Tibial nerve (tissue), 4 donors: ENCODE measurements around the gene GALNT13. TPM values are rescaled to one million over a fixed set of nuclear protein-coding genes. Genes with fewer than 3 reads are reported as not detected.

Experiments
- DNase-seq, 2 donors: peaks; one replicate each; pipeline ENCODE4 v3.0.0-alpha.2; 2019; ENCODE audit warnings: low spot score in 2 of 2
- H3K27ac ChIP-seq, 4 donors: fragments of 200-600 bp; sonication (generic) in 3 of 4; one replicate each; pipeline ENCODE4 v1.5.1; 2017 to 2019; ENCODE audit warnings: mild to moderate bottlenecking in 1 of 4
- H3K27me3 ChIP-seq, 2 donors: fragments of 200-600 bp; sonication (generic) in 1 of 2; one replicate each; pipeline versions ENCODE4 v1.5.1 to v1.6.0; 2017 to 2019
- H3K36me3 ChIP-seq, 3 donors: fragments of 200-600 bp; sonication (generic); one replicate each; pipeline ENCODE4 v1.5.1; 2018 to 2019
- H3K4me1 ChIP-seq, 4 donors: fragments of 200-600 bp; sonication (generic) in 3 of 4; one replicate each; pipeline ENCODE4 v1.5.1; 2017 to 2019
- H3K4me3 ChIP-seq, 4 donors: fragments of 200-600 bp; sonication (generic) in 3 of 4; one replicate each; pipeline ENCODE4 v1.5.1; 2017 to 2019; ENCODE audit warnings: mild to moderate bottlenecking in 1 of 4, moderate library complexity in 1 of 4
- H3K9me3 ChIP-seq, 4 donors: fragments of 200-600 bp; sonication (generic) in 3 of 4; one replicate each; pipeline ENCODE4 v1.5.1; 2017 to 2019
- CTCF ChIP-seq, 5 experiments: fragments of 200-600 bp in 3 of 5; fragments of 450-650 bp in 2 of 5; sonication (generic) in 3 of 5; IDR thresholded peaks; one replicate each; pipeline ENCODE4 v1.5.1; 2016 to 2019; ENCODE audit warnings: antibody characterized with exemption in 5 of 5, mild to moderate bottlenecking in 3 of 5, moderate library complexity in 2 of 5
- EP300 ChIP-seq, 2 donors: sonication (generic); formaldehyde crosslinking; IDR thresholded peaks; one replicate each; pipeline ENCODE4 v1.6.1; 2017; ENCODE audit warnings: antibody characterized with exemption in 2 of 2, mild to moderate bottlenecking in 1 of 2
- POLR2A ChIP-seq, 2 donors: fragments of 450-650 bp; IDR thresholded peaks; one replicate each; pipeline ENCODE4 v1.6.1; 2017; ENCODE audit warnings: antibody characterized with exemption in 2 of 2, mild to moderate bottlenecking in 2 of 2, moderate library complexity in 2 of 2
- WGBS, 2 donors: methylation state at CpG; one replicate each; pipeline ENCODE4 v1.1.5; 2018; 5-methylcytosine and 5-hydroxymethylcytosine counted together
- total RNA-seq, 4 donors: library from RNA; depleted of rRNA; stranded (reverse); fragments of >200 nt; gene quantifications; one replicate each; pipeline ENCODE4 v1.1.0, GENCODE V29; 2016

Gene GALNT13
- total RNA-seq, 4 donors from 2014 or later = under 0.01 to 3.1 (median 1.3) TPM; not detected in 1

- H3K27me3 ChIP-seq = no peaks in the 10 kb centered on the region
- H3K4me3 ChIP-seq = no peak overlapping the region
- no peak for DNase-seq
- no peak overlapping the region for H3K27ac ChIP-seq
- no peaks in the 10 kb centered on the region for H3K9me3 ChIP-seq
- TF ChIP-seq CTCF (IDR thresholded peaks at IDR 0.05) = no peak
- no peak for TF ChIP-seq EP300 (IDR thresholded peaks at IDR 0.05)
- TF ChIP-seq POLR2A (IDR thresholded peaks at IDR 0.05) = no peak
- 68 to 76% methylated on average over 2 of the region's 2 CpGs for WGBS, 2 donors
- H3K4me1 ChIP-seq = no peaks in the 10 kb centered on the region
- H3K36me3 ChIP-seq = no peaks in the 10 kb centered on the region
These were observed 576.2 kb downstream of the GALNT13 start for GRCh38 chr2:154447727-154448418.

- WGBS, 2 donors = 74 to 78% methylated on average over 6 of the region's 6 CpGs
- H3K27me3 ChIP-seq = no peaks in the 10 kb centered on the region
- H3K27ac ChIP-seq = no peak overlapping the region
- peaks cover 0 to 2% (median 0%) of the 10 kb centered on the region in 4 donors for H3K4me1 ChIP-seq
- no peaks in the 10 kb centered on the region for H3K36me3 ChIP-seq
- no peaks in the 10 kb centered on the region for H3K9me3 ChIP-seq
- no peak overlapping the region for H3K4me3 ChIP-seq
- DNase-seq = no peak
- TF ChIP-seq CTCF (IDR thresholded peaks at IDR 0.05) (no peak), POLR2A (IDR thresholded peaks at IDR 0.05) (no peak), EP300 (IDR thresholded peaks at IDR 0.05) (no peak)
These were observed 578.4 kb downstream of the GALNT13 start for GRCh38 chr2:154449951-154450658.

- H3K36me3 ChIP-seq = no peaks in the 10 kb centered on the region
- H3K9me3 ChIP-seq = no peaks in the 10 kb centered on the region
- H3K27me3 ChIP-seq = no peaks in the 10 kb centered on the region
- H3K4me3 ChIP-seq = no peak overlapping the region
- peaks cover 0 to 17% (median 0%) of the 10 kb centered on the region in 4 donors for H3K4me1 ChIP-seq
- 45 to 47% methylated on average over 2 of the region's 2 CpGs for WGBS, 2 donors
- no peak for DNase-seq
- TF ChIP-seq POLR2A (IDR thresholded peaks at IDR 0.05) (no peak), CTCF (IDR thresholded peaks at IDR 0.05) (no peak), EP300 (IDR thresholded peaks at IDR 0.05) (no peak)
- H3K27ac ChIP-seq = no peak overlapping the region
These were observed 580.7 kb downstream of the GALNT13 start for GRCh38 chr2:154452471-154452870.

GRCh38 chr2:154452906-154453493 is 581.3 kb downstream of the GALNT13 start:
- Histone ChIP-seq H3K36me3 (no peaks in the 10 kb centered on the region), H3K27me3 (no peaks in the 10 kb centered on the region)
- peak in 1 of 5 experiments; percentile 24 for TF ChIP-seq CTCF (IDR thresholded peaks at IDR 0.05)
- no peak for TF ChIP-seq POLR2A (IDR thresholded peaks at IDR 0.05)

GRCh38 chr2:154455166-154455565 is 583.4 kb downstream of the GALNT13 start:
- H3K27ac ChIP-seq = no peak overlapping the region
- no peaks in the 10 kb centered on the region for H3K27me3 ChIP-seq
- no peaks in the 10 kb centered on the region for H3K9me3 ChIP-seq
- no peak for DNase-seq
- H3K36me3 ChIP-seq = no peaks in the 10 kb centered on the region
- H3K4me3 ChIP-seq = peak overlapping the region in 1 of 4 donors; percentile 40
- H3K4me1 ChIP-seq = peaks cover 0 to 17% (median 0%) of the 10 kb centered on the region in 4 donors
- WGBS, 2 donors = 88 to 90% methylated on average over 4 of the region's 4 CpGs
- TF ChIP-seq CTCF (IDR thresholded peaks at IDR 0.05) (no peak), POLR2A (IDR thresholded peaks at IDR 0.05) (no peak), EP300 (IDR thresholded peaks at IDR 0.05) (no peak)

More at GRCh38 chr2:154452906-154453493, 581.3 kb downstream of the GALNT13 start:
- no peaks in the 10 kb centered on the region for H3K9me3 ChIP-seq
- H3K4me3 ChIP-seq = no peak overlapping the region
- peaks cover 0 to 17% (median 0%) of the 10 kb centered on the region in 4 donors for H3K4me1 ChIP-seq
- no peak overlapping the region for H3K27ac ChIP-seq
- no peak for DNase-seq
- 58 to 60% methylated on average over 4 of the region's 4 CpGs for WGBS, 2 donors
